ENCODE measurements around the gene FADS2.

The FADS2 gene

DNA sequence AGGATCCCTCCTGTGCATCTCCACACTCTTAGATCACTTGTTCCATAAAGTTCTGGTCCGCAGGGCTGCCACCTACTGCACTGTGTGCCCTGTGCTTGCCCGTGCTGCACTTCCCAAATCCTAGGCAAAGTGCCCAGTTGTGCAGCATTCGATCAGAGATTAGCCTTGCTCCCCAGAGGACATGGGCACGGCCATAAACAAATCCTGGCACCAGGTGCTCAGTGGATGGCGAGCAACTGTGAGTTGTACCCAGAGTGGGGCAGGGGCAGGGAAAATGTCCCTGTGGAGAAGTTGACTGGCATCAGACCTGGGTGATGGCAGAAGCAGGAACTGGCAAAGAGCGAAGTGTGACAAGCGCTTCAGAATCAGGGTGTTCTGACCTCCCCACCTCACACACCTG, 4.7 kb downstream of the FADS2 start:
- Histone ChIP-seq H3K4me3 (ENCODE audit: low read length) (no peak overlapping the region), H3K4me2 (ENCODE audit: low read depth, low read length) (peak overlapping the region; percentile 55; the same call in 1 of the 2 replicates), H3K36me3 (replicated peaks; ENCODE audit: insufficient read depth, low read length) (no peaks in the 10 kb centered on the region)

DNA sequence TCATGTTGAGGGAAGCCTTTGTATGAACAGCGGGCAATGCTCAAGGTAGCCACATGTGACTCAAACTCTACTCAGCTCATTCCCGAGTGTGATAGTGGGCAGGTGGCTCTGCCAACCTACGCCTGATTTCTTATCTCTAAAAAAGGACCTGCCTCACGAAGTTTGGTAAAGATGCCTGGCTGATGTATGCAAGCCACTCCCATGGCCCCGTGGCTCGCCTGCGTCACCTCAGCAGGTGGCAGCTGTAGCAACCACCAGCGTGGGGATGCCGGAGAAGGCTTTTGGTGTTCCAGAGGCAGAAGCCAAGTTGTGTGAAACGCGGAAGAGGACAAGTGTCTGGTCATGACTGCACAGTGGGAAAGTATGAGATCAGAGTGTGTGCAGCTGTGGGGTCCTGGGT, 5.4 kb downstream of the FADS2 start:
- no peak overlapping the region for H3K4me2 ChIP-seq (ENCODE audit: low read depth, low read length)
- H3K4me3 ChIP-seq (ENCODE audit: low read length): no peak overlapping the region
- no peak for TF ChIP-seq EZH2phosphoT487 (IDR thresholded peaks at IDR 0.05; ENCODE audit: low read length)
- TF ChIP-seq, protein P1, sequence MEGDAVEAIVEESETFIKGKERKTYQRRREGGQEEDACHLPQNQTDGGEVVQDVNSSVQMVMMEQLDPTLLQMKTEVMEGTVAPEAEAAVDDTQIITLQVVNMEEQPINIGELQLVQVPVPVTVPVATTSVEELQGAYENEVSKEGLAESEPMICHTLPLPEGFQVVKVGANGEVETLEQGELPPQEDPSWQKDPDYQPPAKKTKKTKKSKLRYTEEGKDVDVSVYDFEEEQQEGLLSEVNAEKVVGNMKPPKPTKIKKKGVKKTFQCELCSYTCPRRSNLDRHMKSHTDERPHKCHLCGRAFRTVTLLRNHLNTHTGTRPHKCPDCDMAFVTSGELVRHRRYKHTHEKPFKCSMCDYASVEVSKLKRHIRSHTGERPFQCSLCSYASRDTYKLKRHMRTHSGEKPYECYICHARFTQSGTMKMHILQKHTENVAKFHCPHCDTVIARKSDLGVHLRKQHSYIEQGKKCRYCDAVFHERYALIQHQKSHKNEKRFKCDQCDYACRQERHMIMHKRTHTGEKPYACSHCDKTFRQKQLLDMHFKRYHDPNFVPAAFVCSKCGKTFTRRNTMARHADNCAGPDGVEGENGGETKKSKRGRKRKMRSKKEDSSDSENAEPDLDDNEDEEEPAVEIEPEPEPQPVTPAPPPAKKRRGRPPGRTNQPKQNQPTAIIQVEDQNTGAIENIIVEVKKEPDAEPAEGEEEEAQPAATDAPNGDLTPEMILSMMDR (IDR thresholded peaks at IDR 0.05; ENCODE audit: low read length): no peak
- no peak for TF ChIP-seq EZH2 (optimal IDR thresholded peaks at IDR 0.05; ENCODE audit: low read depth, low read length)
- no peaks in the 10 kb centered on the region for H3K9me2 ChIP-seq (replicated peaks; ENCODE audit: insufficient read depth, low read length)
- peaks cover 21% of the 10 kb centered on the region for H3K4me1 ChIP-seq (ENCODE audit: low read length)
- H2AFZ ChIP-seq (ENCODE audit: low read length): no peak overlapping the region
- H4K20me1 ChIP-seq (ENCODE audit: insufficient read depth, low read length): no peaks in the 10 kb centered on the region
- H3K36me3 ChIP-seq (replicated peaks; ENCODE audit: insufficient read depth, low read length): no peaks in the 10 kb centered on the region
- no peak overlapping the region for H3K9ac ChIP-seq (ENCODE audit: low read length)
- no peaks in the 10 kb centered on the region for H3K9me3 ChIP-seq (replicated peaks; ENCODE audit: insufficient read depth, low read length)
- no peak for DNase-seq
- H3F3A ChIP-seq (ENCODE audit: insufficient read depth, low read length): 0 out of 2 replicates have a peak, but pooled peaks cover 3% of the 10 kb centered on the region
- H3K27me3 ChIP-seq (replicated peaks; ENCODE audit: insufficient read depth, low read length): peaks cover 18% of the 10 kb centered on the region
- H3K79me2 ChIP-seq (ENCODE audit: low read length): no peaks in the 10 kb centered on the region
- no peak overlapping the region for H3K27ac ChIP-seq (ENCODE audit: low read length)

More for the DNA sequence above, 4.7 kb downstream of the FADS2 start:
- Histone ChIP-seq H3K9me2 (replicated peaks; ENCODE audit: insufficient read depth, low read length) (no peaks in the 10 kb centered on the region), H3K27me3 (replicated peaks; ENCODE audit: insufficient read depth, low read length) (peaks cover 25% of the 10 kb centered on the region), H3K9ac (ENCODE audit: low read length) (no peak overlapping the region), H3K4me1 (ENCODE audit: low read length) (peaks cover 21% of the 10 kb centered on the region), H3F3A (ENCODE audit: insufficient read depth, low read length) (0 out of 2 replicates have a peak, but pooled peaks cover 3% of the 10 kb centered on the region), H2AFZ (ENCODE audit: low read length) (peak overlapping the region; percentile 47; the same call in 1 of the 2 replicates), H3K79me2 (ENCODE audit: low read length) (no peaks in the 10 kb centered on the region), H3K9me3 (replicated peaks; ENCODE audit: insufficient read depth, low read length) (no peaks in the 10 kb centered on the region), H4K20me1 (ENCODE audit: insufficient read depth, low read length) (no peaks in the 10 kb centered on the region), H3K27ac (ENCODE audit: low read length) (no peak overlapping the region)
- TF ChIP-seq EZH2phosphoT487 (IDR thresholded peaks at IDR 0.05; ENCODE audit: low read length) (no peak), EZH2 (optimal IDR thresholded peaks at IDR 0.05; ENCODE audit: low read depth, low read length) (no peak)
- TF ChIP-seq, protein P1 (IDR thresholded peaks at IDR 0.05; ENCODE audit: low read length): no peak
- no peak for DNase-seq

DNA sequence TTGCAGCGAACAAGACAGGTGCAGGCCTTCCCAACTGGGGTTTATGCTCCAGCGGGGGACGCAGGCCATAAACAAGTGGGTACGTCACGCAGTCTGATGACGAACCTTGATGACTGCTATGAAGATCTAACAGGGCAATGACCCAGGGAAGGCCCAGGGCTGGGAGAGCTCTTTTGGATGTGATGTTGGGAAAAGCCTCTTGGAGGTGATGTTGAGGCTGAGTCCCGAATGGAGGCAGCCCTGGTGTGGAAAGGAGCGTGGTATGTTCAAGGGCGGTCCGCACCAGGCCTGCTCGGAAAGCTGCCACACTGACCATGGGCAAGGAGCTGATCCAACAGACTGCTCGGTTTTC, 5.8 kb downstream of the FADS2 start:
- TF ChIP-seq EZH2phosphoT487 (IDR thresholded peaks at IDR 0.05; ENCODE audit: low read length) (no peak), EZH2 (optimal IDR thresholded peaks at IDR 0.05; ENCODE audit: low read depth, low read length) (no peak)
- TF ChIP-seq, protein P1 (IDR thresholded peaks at IDR 0.05; ENCODE audit: low read length): no peak
- H3K4me2 ChIP-seq (ENCODE audit: low read depth, low read length): no peak overlapping the region; the same call in 1 of the 2 replicates
- peaks cover 13% of the 10 kb centered on the region for H3K27me3 ChIP-seq (replicated peaks; ENCODE audit: insufficient read depth, low read length)
- no peaks in the 10 kb centered on the region for H3K9me3 ChIP-seq (replicated peaks; ENCODE audit: insufficient read depth, low read length)
- H3K4me1 ChIP-seq (ENCODE audit: low read length): peaks cover 21% of the 10 kb centered on the region
- H3K27ac ChIP-seq (ENCODE audit: low read length): peak overlapping the region; percentile 72; the same call in 1 of the 2 replicates
- no peaks in the 10 kb centered on the region for H4K20me1 ChIP-seq (ENCODE audit: insufficient read depth, low read length)
- no peak overlapping the region for H3K9ac ChIP-seq (ENCODE audit: low read length)
- H3K79me2 ChIP-seq (ENCODE audit: low read length): no peaks in the 10 kb centered on the region
- no peaks in the 10 kb centered on the region for H3K9me2 ChIP-seq (replicated peaks; ENCODE audit: insufficient read depth, low read length)
- H2AFZ ChIP-seq (ENCODE audit: low read length): peak overlapping the region; percentile 64
- H3K36me3 ChIP-seq (replicated peaks; ENCODE audit: insufficient read depth, low read length): no peaks in the 10 kb centered on the region
- H3K4me3 ChIP-seq (ENCODE audit: low read length): no peak overlapping the region
- no peak for DNase-seq
- H3F3A ChIP-seq (ENCODE audit: insufficient read depth, low read length): 0 out of 2 replicates have a peak, but pooled peaks cover 3% of the 10 kb centered on the region
